HG02623 (cell line): Measurements from ENCODE around the gene CRYBA2.

Source experiments
- ATAC-seq: cut with Tn5 transposase; IDR thresholded peaks from one replicate; pipeline ENCODE4 v1.9.1; 2021; ENCODE audit warnings: moderate library complexity; ENCODE audit not compliant: unreplicated experiment

The CRYBA2 gene

GRCh38 chr2:219023045-219023605 is 29.9 kb upstream of the CRYBA2 start:
- no peak for ATAC-seq

- no peak for ATAC-seq
These were observed 29.4 kb upstream of the CRYBA2 start for GRCh38 chr2:219022616-219023015.

- no peak for ATAC-seq
These were observed 28.8 kb upstream of the CRYBA2 start for GRCh38 chr2:219022041-219022440.

GRCh38 chr2:219021591-219021990 is 28.4 kb upstream of the CRYBA2 start:
- ATAC-seq: no peak

GRCh38 chr2:219020604-219021365 is 27.6 kb upstream of the CRYBA2 start:
- ATAC-seq: no peak

- no peak for ATAC-seq
These were observed 26.2 kb upstream of the CRYBA2 start for GRCh38 chr2:219019436-219019835.

DNA sequence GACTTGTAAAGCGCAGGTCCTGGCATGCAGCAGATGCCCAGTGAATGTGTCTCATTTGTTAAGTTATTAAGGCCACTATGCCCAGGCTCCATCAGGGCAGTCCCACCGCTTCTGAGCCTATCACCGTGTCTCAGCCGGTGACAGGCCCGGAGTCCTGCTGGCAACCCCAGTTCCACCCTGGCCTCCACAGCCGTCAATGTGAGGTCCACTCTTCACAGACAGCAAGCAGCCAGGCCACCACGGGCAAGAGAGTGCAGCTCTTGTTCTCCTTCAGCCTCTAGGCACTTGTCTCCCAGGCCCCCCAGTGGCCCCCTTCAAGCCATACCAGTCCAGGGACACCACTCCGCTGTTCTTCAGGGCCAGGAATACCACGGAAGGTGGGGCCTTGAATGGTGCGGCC is 25.5 kb upstream of the CRYBA2 start:
- no peak for ATAC-seq

DNA sequence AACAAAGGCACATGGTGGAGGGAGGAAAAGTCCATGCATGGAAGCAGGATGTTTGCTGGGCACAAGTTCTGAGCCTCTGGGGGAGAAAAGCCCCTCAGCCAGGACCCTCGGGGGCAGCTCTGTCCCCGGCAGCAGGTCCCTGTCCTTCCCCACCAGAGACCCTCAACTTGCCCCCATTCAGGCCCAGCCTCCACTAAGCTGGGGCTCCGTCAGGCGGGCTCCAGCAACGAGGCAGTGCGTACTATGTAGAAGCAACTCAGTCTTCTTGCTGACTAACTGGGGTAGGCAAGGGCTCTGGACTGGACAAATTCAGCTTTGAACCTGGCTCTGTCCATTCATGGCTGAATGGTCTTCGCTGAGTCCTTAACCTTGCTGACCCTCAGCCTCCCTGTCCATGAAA is 25.1 kb upstream of the CRYBA2 start:
- no peak for ATAC-seq

- no peak for ATAC-seq
These were observed 24.1 kb upstream of the CRYBA2 start for GRCh38 chr2:219017201-219017931.

- ATAC-seq: no peak
These were observed 23.5 kb upstream of the CRYBA2 start for GRCh38 chr2:219016721-219017120.

- ATAC-seq: no peak
These were observed 17.7 kb upstream of the CRYBA2 start for GRCh38 chr2:219010873-219011272.

DNA sequence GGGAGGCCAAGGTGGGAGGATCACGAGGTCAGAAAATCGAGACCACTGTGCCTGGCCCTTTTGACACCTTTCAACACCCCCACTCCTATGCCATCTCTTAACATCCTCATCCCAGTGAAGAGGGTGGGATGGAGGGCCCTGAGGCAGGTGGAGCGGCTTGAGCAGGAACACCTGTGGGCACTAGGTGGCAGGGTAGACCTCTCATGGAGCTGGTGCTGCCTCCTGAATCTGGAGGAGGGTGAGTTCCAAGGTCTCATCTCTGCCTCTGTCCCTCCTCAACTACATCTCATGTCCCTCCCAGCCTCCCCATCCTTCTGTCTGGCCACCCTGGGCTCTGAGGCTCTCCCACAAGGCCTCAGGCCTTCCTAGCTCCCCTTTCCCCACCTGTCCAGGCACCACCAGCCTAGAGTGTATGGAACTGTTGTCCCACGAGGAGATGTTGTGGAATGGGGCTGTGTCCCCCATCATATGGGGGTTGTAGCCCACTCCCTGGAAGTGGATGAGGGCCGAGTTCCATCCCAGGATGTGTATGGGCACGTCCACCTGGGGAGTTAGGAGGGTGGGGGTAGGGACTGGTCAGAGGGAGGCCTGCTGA is 17.0 kb upstream of the CRYBA2 start:
- ATAC-seq: no peak

- ATAC-seq: no peak
These were observed 16.1 kb upstream of the CRYBA2 start for GRCh38 chr2:219009294-219009693.

- no peak for ATAC-seq
These were observed 10.8 kb upstream of the CRYBA2 start for GRCh38 chr2:219003979-219004378.

DNA sequence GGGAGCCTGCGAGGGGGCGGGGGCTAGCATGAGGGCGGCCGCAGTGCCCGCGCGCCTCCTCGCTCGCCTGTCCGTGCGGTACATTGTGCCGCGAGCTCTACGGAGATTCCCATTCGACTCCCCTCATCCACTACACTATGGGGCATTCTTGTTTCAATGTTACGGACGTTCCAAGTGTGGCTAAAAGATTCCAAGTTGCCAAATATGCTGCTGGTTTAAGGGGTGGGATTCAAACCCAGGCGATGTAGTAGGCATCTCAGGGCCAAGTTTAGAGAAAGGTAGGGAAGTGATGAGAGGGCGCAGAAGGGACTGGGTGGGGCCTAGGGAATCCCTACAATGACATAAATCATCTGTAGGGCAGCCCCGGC is 10.0 kb upstream of the CRYBA2 start:
- no peak for ATAC-seq

GRCh38 chr2:219002395-219003266 is 9.4 kb upstream of the CRYBA2 start:
- no peak for ATAC-seq

- ATAC-seq: no peak
These were observed 8.6 kb upstream of the CRYBA2 start for GRCh38 chr2:219001577-219002394.

DNA sequence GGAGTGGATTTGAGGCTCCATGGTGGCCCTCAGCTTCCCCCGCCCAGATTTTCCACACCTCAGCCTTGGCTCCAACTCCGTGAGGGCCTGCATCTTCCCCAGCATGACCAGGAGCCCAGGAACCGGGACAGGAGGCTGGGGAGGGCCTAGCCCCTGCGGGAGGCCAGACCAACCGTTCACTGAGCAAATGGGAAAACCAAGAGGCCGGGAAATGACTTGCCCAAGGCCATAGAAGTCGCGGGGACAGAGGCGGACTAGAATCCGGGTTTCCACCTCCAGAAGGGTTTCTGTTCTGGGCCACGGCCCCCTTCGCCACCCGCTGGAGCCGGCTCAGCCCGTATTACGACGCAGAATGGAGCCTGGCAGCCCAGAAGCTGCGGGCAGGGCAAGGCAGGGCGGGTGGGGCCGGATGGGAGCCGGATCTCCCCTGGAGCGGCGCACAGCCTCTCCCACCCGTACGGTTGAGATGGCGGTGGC is 7.9 kb upstream of the CRYBA2 start:
- ATAC-seq: no peak

DNA sequence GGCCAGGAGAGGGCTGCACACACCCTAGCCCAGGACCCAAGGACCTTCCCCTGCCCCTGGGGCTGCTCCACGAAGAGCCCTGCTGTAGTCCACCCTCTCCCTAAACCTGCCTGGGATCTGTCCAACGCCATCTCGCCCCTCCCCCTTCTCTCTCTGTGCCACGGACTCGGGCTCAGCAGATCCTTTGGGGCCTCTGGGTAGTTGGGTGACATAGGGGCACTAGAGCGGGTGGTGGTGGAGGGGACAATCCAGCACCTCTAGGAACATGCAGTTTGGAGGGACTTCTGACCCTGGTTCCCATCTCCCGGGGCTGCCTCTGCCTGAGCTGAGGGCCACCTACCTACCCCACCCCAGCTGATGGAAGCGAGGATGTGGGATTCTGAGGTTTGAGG is 7.3 kb upstream of the CRYBA2 start:
- no peak for ATAC-seq
